ENCODE data around the gene ACOT7.

ACOT7 gene

GRCh38 chr1:6262555-6263420 is 130.8 kb downstream of the ACOT7 start:
- no peak for DNase-seq

GRCh38 chr1:6261615-6261995 is 132.0 kb downstream of the ACOT7 start:
- no peak for DNase-seq

GRCh38 chr1:6260961-6261614 is 132.5 kb downstream of the ACOT7 start, which contains the start of gene GPR153:
TSS of gene GPR153 (minus strand) at chr1:6261098. CDS start at chr1:6254905, 6,193 bp downstream.
- DNase-seq = peak; percentile 55

- DNase-seq = peak; percentile 30
These were observed 133.1 kb downstream of the ACOT7 start for GRCh38 chr1:6260433-6260934.

GRCh38 chr1:6259491-6260362 is 133.8 kb downstream of the ACOT7 start:
- peak; percentile 75 for DNase-seq

GRCh38 chr1:6258675-6259074 is 134.9 kb downstream of the ACOT7 start:
- no peak for DNase-seq

- no peak for DNase-seq
These were observed 136.0 kb downstream of the ACOT7 start for GRCh38 chr1:6257541-6258069.

- no peak for DNase-seq
These were observed 136.9 kb downstream of the ACOT7 start for GRCh38 chr1:6256645-6257044.

- DNase-seq = no peak
These were observed 138.9 kb downstream of the ACOT7 start for GRCh38 chr1:6254691-6255090.

GRCh38 chr1:6253380-6253779 is 140.2 kb downstream of the ACOT7 start:
- DNase-seq = no peak

- DNase-seq = no peak
These were observed 141.2 kb downstream of the ACOT7 start for GRCh38 chr1:6252374-6252710.

GRCh38 chr1:6251681-6252373 is 141.7 kb downstream of the ACOT7 start:
- no peak for DNase-seq

- no peak for DNase-seq
These were observed 142.3 kb downstream of the ACOT7 start for GRCh38 chr1:6251233-6251632.

- DNase-seq = no peak
These were observed 143.6 kb downstream of the ACOT7 start for GRCh38 chr1:6249739-6250689.

GRCh38 chr1:6248932-6249738 is 144.4 kb downstream of the ACOT7 start:
- no peak for DNase-seq

- no peak for DNase-seq
These were observed 145.3 kb downstream of the ACOT7 start for GRCh38 chr1:6248161-6248776.

GRCh38 chr1:6247651-6248050 is 145.9 kb downstream of the ACOT7 start:
- no peak for DNase-seq

- DNase-seq = peak; percentile 79
These were observed 146.8 kb downstream of the ACOT7 start for GRCh38 chr1:6246497-6247467.

Data from OCI-M1 (cell line).